Stimulated activated memory B cell treated with anti-CD40 and anti-IgM and Interleukin-4, amounts not matched to agents 10 μg/mL and 1 μg/mL and 100 μg/mL, for 72 hours (primary cell): ENCODE data around the gene MTMR3.

Experiments used
- ATAC-seq: fragments of 150-1000 bp; cut with Tn5 transposase; 2 replicates; pipeline ENCODE4 v1.10.0; 2021
- H3K27ac Mint-ChIP-seq: one replicate; pipeline ENCODE4 v1.8.0; 2022; ENCODE audit warnings: mild to moderate bottlenecking, mixed read lengths
- H3K27me3 Mint-ChIP-seq: one replicate; pipeline ENCODE4 v1.8.0; 2022; ENCODE audit warnings: mixed read lengths
- H3K36me3 Mint-ChIP-seq: one replicate; pipeline ENCODE4 v1.8.0; 2022; ENCODE audit warnings: mixed read lengths
- H3K4me1 Mint-ChIP-seq: one replicate; pipeline ENCODE4 v1.8.0; 2022; ENCODE audit warnings: mixed read lengths
- H3K4me3 Mint-ChIP-seq: one replicate; pipeline ENCODE4 v1.8.0; 2022; ENCODE audit warnings: mild to moderate bottlenecking, moderate library complexity, mixed read lengths
- H3K9me3 Mint-ChIP-seq: one replicate; pipeline ENCODE4 v1.8.0; 2022; ENCODE audit warnings: mixed read lengths

The MTMR3 gene

DNA sequence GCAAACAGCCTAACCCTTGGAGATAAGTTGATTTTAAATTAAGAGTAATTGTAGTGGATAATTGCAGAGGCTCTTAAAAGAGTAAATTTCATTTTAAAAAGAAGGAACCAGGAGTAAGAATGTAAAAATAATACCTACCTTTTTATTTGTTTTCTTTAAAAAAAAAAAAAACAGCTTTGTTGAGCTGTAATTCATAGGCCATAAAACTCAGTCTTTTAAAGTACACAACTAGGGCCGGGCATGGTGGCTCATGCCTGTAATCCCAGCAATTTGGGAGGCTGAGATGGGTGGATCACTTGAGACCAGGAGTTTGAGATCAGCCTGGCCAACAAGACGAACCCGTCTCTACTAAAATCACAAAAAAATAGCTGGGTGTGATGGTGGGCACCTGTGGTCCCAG is 42.4 kb downstream of the MTMR3 start:
- Mint-ChIP-seq H3K9me3 (no peaks in the 10 kb centered on the region), H3K36me3 (no peaks in the 10 kb centered on the region), H3K4me1 (peaks cover 24% of the 10 kb centered on the region), H3K27ac (no peak overlapping the region), H3K27me3 (no peaks in the 10 kb centered on the region), H3K4me3 (no peak overlapping the region)
- no peak for ATAC-seq

DNA sequence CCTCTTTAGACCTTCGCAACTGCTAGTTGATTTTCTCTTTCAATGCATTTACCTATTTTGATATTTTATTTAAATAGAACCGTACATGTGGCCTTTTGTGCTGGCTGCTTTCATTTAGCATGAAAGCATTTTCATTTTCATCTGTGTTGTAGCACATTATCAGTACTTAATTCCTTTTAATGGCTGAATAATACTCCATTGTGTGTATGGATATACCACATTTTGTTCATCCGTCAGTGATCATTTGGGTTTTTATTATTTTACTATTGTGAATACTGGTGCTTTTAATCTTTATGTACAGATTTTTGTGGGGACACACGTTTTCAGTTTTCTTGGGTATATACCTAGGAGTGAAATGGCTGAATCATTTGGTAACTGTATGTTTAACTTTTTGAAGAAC is 43.1 kb downstream of the MTMR3 start:
- H3K4me3 Mint-ChIP-seq = no peak overlapping the region
- no peaks in the 10 kb centered on the region for H3K9me3 Mint-ChIP-seq
- H3K36me3 Mint-ChIP-seq = no peaks in the 10 kb centered on the region
- no peak for ATAC-seq
- H3K4me1 Mint-ChIP-seq = peaks cover 21% of the 10 kb centered on the region
- H3K27ac Mint-ChIP-seq = no peak overlapping the region
- no peaks in the 10 kb centered on the region for H3K27me3 Mint-ChIP-seq

DNA sequence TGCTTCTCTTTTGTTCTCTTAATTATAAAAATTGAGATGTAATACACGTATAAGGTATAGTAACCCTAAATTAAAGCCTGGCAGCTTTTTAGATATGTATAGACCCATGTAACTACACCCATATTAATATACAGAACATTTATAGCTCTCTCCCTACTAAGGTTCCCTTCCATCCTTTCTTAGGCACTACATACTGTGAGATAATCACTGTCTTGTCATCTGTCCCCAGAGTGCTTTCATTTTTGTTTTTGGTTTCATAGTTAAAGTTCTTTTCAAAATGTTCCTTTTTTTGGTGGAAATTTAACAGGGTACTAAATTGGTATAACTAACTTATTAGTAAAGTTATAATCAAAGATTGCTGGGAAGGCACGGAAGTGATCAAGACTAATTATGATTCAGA is 49.2 kb downstream of the MTMR3 start:
- Mint-ChIP-seq H3K27ac (peak overlapping the region; percentile 50), H3K27me3 (no peaks in the 10 kb centered on the region), H3K36me3 (no peaks in the 10 kb centered on the region), H3K9me3 (no peaks in the 10 kb centered on the region), H3K4me3 (no peak overlapping the region), H3K4me1 (peaks cover 49% of the 10 kb centered on the region)
- ATAC-seq = no peak

DNA sequence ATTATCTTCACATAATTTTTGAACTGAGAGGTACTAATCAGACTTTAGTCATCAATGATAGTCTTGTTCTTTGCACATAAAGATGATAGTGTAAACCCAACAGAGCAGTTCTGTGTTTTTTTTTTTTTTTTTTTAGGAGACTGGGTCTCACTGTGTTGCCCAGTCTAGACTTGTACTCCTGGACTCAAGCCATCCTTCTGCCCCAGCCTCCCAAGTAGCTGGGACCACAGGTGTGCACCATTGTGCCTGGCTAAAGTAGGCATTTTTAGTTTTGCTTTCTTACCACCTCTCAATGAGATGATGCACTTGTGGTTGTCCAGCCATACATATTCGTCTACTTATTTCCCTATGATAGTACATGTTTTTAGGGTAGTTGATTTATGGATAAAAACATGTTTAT is 50.6 kb downstream of the MTMR3 start:
- Mint-ChIP-seq H3K4me3 (no peak overlapping the region), H3K4me1 (peaks cover 63% of the 10 kb centered on the region), H3K9me3 (no peaks in the 10 kb centered on the region), H3K27ac (no peak overlapping the region), H3K36me3 (no peaks in the 10 kb centered on the region), H3K27me3 (no peaks in the 10 kb centered on the region)
- no peak for ATAC-seq

- peaks cover 62% of the 10 kb centered on the region for H3K4me1 Mint-ChIP-seq
- ATAC-seq = no peak
- no peaks in the 10 kb centered on the region for H3K27me3 Mint-ChIP-seq
- no peak overlapping the region for H3K27ac Mint-ChIP-seq
- H3K4me3 Mint-ChIP-seq = no peak overlapping the region
- H3K36me3 Mint-ChIP-seq = no peaks in the 10 kb centered on the region
- H3K9me3 Mint-ChIP-seq = no peaks in the 10 kb centered on the region
Observed at GRCh38 chr22:29934596-29934995, 51.6 kb downstream of the MTMR3 start.

DNA sequence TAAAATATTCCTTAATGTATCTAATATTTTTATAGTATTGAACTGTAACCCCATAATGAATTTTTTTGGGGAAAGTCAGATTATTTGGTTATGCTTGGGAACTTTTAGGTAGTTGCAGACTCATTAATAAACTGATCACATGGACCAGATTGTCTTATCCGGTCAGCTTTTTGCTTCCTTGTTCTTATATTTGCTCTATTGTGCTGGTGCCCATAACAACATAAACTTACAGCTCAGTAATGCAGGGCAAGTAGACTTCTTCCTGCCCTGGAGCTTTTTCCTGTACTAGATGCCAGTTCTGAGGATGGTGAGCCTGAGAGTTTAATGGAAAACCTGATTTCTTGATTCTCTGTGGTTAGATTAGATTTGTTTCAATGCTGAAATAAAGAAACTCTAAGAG is 53.2 kb downstream of the MTMR3 start:
- H3K27ac Mint-ChIP-seq = no peak overlapping the region
- no peaks in the 10 kb centered on the region for H3K27me3 Mint-ChIP-seq
- no peaks in the 10 kb centered on the region for H3K9me3 Mint-ChIP-seq
- no peak overlapping the region for H3K4me3 Mint-ChIP-seq
- ATAC-seq = no peak
- peaks cover 66% of the 10 kb centered on the region for H3K4me1 Mint-ChIP-seq
- peaks cover 6% of the 10 kb centered on the region for H3K36me3 Mint-ChIP-seq

- peaks cover 53% of the 10 kb centered on the region for H3K4me1 Mint-ChIP-seq
- H3K4me3 Mint-ChIP-seq = peak overlapping the region; percentile 77
- peaks cover 11% of the 10 kb centered on the region for H3K36me3 Mint-ChIP-seq
- H3K27ac Mint-ChIP-seq = peak overlapping the region; percentile 39
- H3K27me3 Mint-ChIP-seq = no peaks in the 10 kb centered on the region
- ATAC-seq = peak; percentile 94
- peaks cover 5% of the 10 kb centered on the region for H3K9me3 Mint-ChIP-seq
Observed at GRCh38 chr22:29937940-29938693, 55.1 kb downstream of the MTMR3 start.

DNA sequence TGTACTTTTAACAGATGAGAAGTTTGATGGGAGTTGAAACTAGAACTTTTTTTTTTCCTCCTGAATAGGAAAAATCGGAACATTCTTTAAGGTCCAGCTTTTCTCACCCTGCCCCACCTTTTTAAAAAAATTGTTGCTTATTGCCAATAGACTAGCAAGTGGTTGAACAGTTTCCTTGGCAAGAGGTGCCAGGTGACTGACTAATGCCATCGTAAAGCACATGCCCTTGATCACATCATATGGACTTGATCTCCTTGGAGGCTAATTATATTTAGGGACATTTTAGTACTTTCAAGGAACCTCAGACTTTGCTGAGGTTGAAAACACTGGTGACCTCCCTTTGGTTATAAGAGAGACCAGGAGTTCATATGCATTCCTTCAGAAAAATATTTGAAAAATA is 57.6 kb downstream of the MTMR3 start:
- peaks cover 49% of the 10 kb centered on the region for H3K4me1 Mint-ChIP-seq
- peaks cover 5% of the 10 kb centered on the region for H3K9me3 Mint-ChIP-seq
- ATAC-seq = no peak
- no peaks in the 10 kb centered on the region for H3K27me3 Mint-ChIP-seq
- H3K4me3 Mint-ChIP-seq = no peak overlapping the region
- H3K27ac Mint-ChIP-seq = no peak overlapping the region
- peaks cover 11% of the 10 kb centered on the region for H3K36me3 Mint-ChIP-seq

- peaks cover 47% of the 10 kb centered on the region for H3K4me1 Mint-ChIP-seq
- ATAC-seq = no peak
- peaks cover 11% of the 10 kb centered on the region for H3K36me3 Mint-ChIP-seq
Observed at GRCh38 chr22:29944339-29944738, 61.4 kb downstream of the MTMR3 start.

DNA sequence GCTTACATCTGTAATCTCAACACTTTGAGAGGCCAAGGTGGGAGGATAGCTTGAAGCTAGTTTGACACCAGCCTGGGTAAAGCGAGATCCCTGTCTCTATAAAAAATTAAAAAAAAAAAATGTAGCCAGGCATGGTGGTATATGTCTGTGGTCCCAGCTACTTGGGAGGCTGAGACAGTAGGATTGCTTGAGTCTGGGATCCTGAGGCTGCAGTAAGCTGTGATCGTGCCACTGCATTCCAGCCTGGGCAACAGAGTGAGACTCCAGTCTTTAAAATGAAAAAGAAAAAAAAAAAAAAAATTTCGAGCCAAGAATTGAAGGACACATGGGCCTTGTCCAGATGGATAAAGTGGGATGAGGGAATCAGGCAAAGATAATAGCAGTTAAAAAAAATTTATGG is 62.5 kb downstream of the MTMR3 start:
- ATAC-seq = no peak

More at GRCh38 chr22:29944339-29944738, 61.4 kb downstream of the MTMR3 start:
- Mint-ChIP-seq H3K4me3 (no peak overlapping the region), H3K27ac (no peak overlapping the region), H3K9me3 (peaks cover 5% of the 10 kb centered on the region), H3K27me3 (no peaks in the 10 kb centered on the region)

DNA sequence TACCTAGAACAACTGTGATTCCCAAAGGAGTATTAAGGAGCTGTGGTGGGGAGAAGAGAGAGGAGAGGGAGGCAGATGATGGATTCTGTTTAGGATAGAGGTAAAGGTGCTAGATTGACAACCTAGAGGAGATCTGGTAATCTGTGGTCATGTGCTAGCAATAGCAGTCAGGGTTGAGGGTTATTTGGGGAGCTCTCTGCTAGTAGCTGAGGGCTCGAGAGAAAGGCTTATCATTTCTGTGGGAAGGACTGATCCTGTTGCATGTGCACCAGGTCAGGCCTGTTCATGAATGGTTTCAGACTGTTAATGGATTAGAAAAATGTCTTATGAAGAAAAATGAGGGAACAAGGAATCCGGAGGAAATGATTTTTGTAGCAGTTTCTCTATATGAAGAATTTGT is 63.2 kb downstream of the MTMR3 start:
- H3K4me3 Mint-ChIP-seq = no peak overlapping the region
- ATAC-seq = no peak
- peaks cover 5% of the 10 kb centered on the region for H3K9me3 Mint-ChIP-seq
- no peaks in the 10 kb centered on the region for H3K27me3 Mint-ChIP-seq
- H3K36me3 Mint-ChIP-seq = peaks cover 6% of the 10 kb centered on the region
- H3K4me1 Mint-ChIP-seq = peaks cover 49% of the 10 kb centered on the region
- no peak overlapping the region for H3K27ac Mint-ChIP-seq

More for the DNA sequence above, 62.5 kb downstream of the MTMR3 start:
- Mint-ChIP-seq H3K4me1 (peaks cover 43% of the 10 kb centered on the region), H3K27ac (no peak overlapping the region), H3K27me3 (no peaks in the 10 kb centered on the region), H3K36me3 (peaks cover 6% of the 10 kb centered on the region), H3K4me3 (no peak overlapping the region), H3K9me3 (peaks cover 5% of the 10 kb centered on the region)

GRCh38 chr22:29947410-29948384 is 64.7 kb downstream of the MTMR3 start:
- Mint-ChIP-seq H3K4me1 (peaks cover 57% of the 10 kb centered on the region), H3K9me3 (peaks cover under 1% of the 10 kb centered on the region), H3K27ac (no peak overlapping the region), H3K36me3 (no peaks in the 10 kb centered on the region), H3K27me3 (no peaks in the 10 kb centered on the region), H3K4me3 (no peak overlapping the region)
- ATAC-seq = no peak

GRCh38 chr22:29948385-29948769 is 65.4 kb downstream of the MTMR3 start:
- Mint-ChIP-seq H3K9me3 (no peaks in the 10 kb centered on the region), H3K27me3 (no peaks in the 10 kb centered on the region), H3K27ac (no peak overlapping the region), H3K4me1 (peaks cover 57% of the 10 kb centered on the region), H3K36me3 (no peaks in the 10 kb centered on the region), H3K4me3 (no peak overlapping the region)
- no peak for ATAC-seq

GRCh38 chr22:29949872-29950271 is 66.9 kb downstream of the MTMR3 start:
- no peaks in the 10 kb centered on the region for H3K9me3 Mint-ChIP-seq
- peaks cover 52% of the 10 kb centered on the region for H3K4me1 Mint-ChIP-seq
- no peak overlapping the region for H3K4me3 Mint-ChIP-seq
- no peak overlapping the region for H3K27ac Mint-ChIP-seq
- no peaks in the 10 kb centered on the region for H3K27me3 Mint-ChIP-seq
- no peak for ATAC-seq
- H3K36me3 Mint-ChIP-seq = no peaks in the 10 kb centered on the region

GRCh38 chr22:29951791-29952413 is 68.9 kb downstream of the MTMR3 start:
- no peak for ATAC-seq
- Mint-ChIP-seq H3K9me3 (no peaks in the 10 kb centered on the region), H3K36me3 (no peaks in the 10 kb centered on the region), H3K27me3 (no peaks in the 10 kb centered on the region), H3K4me1 (peaks cover 48% of the 10 kb centered on the region), H3K27ac (no peak overlapping the region), H3K4me3 (no peak overlapping the region)
